Ishikawa (cell line): ENCODE measurements around the gene SMARCE1.

Experiments
- CREB1 ChIP-seq: IDR thresholded peaks from 2 replicates; pipeline ENCODE4 v1.6.1; 2012; ENCODE audit warnings: low read depth
- EGR1 ChIP-seq: IDR thresholded peaks from 2 replicates; pipeline ENCODE4 v1.6.1; 2012
- NFIC ChIP-seq: IDR thresholded peaks from 2 replicates; pipeline ENCODE4 v1.6.1; 2012
- TAF1 ChIP-seq: IDR thresholded peaks from 2 replicates; pipeline ENCODE4 v1.6.1; 2012; ENCODE audit warnings: low read depth, mild to moderate bottlenecking
- TEAD4 ChIP-seq: IDR thresholded peaks from 2 replicates; pipeline ENCODE4 v1.6.1; 2012
- YY1 ChIP-seq: IDR thresholded peaks from 2 replicates; pipeline ENCODE4 v1.6.1; 2012; ENCODE audit warnings: low read depth
- TF ChIP-seq, protein P1 (sequence below): IDR thresholded peaks from 2 replicates; pipeline ENCODE4 v1.6.1; 2012

DNA sequence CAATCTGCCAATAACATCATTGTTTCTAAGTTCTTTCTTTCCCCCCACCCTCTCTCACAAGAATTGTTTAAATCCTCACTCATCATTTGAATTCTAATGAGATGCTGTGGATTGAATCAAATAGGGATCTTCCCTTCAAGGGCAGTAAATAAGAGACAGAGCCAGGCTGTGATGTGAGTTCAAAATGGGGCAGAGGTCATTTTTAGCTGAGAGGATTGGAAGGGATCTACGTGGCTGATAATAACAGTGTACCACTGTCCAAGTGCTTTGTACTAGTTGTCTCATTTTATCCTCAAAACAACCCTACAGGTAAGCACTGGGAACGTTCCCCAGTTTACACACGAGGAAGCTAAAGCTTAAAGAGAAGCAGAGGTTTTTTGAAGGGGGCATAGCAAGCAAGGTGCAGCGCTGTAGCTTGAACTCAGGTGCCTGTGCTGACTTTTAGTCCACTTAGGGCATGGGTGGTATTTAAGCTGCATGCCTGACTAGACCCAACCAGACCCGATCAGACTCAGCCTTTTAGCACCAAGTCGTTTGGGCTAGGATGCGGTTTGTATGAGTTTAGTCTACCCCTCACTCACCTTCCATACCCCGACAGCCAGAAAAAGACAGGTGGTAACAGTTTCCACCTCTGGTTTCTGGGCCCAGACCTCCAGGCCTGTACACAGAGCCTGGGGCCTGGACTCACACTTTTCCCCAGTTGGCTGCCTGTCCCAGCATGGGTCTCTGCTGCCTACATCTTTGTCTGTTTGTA lies 43.1 kb downstream of the SMARCE1 start:
- TF ChIP-seq EGR1 (no peak), YY1 (no peak), NFIC (no peak), CREB1 (no peak), TAF1 (no peak), TEAD4 (no peak)
- TF ChIP-seq, protein P1, sequence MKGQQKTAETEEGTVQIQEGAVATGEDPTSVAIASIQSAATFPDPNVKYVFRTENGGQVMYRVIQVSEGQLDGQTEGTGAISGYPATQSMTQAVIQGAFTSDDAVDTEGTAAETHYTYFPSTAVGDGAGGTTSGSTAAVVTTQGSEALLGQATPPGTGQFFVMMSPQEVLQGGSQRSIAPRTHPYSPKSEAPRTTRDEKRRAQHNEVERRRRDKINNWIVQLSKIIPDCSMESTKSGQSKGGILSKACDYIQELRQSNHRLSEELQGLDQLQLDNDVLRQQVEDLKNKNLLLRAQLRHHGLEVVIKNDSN, result no peak
